Endothelial cell of umbilical vein (primary cell): ENCODE results near the gene FAM53A. TPM values are rescaled to one million over a fixed set of nuclear protein-coding genes. Genes with fewer than 3 reads are reported as not detected.

Source experiments
- BruUV-seq: library from RNA; stranded (reverse); fragments of 400-500 nt; replicated peaks from 2 replicates; lab custom pipeline; 2021; lab: Mats Ljungman, UMichigan
- CTCF ChIA-PET: fragments of 300-600, 350-600 bp; sonication (Branson Sonifier 250); formaldehyde crosslinking; loops from one replicate; lab custom pipeline; 2021; ENCODE audit warnings: antibody characterized with exemption, inconsistent platforms; lab: Charles Lee
- POLR2A ChIA-PET: fragments of 300-600, 350-600 bp; sonication (Branson Sonifier 250); formaldehyde crosslinking; loops from one replicate; lab custom pipeline; 2021; ENCODE audit warnings: antibody characterized with exemption, inconsistent platforms; lab: Charles Lee
- DNase-seq: peaks from one replicate; pipeline ENCODE4 v3.0.0-alpha.2; 2011; ENCODE audit warnings: low read depth, low spot score
- FAIRE-seq: peaks from 2 replicates; lab custom pipeline; 2011; peaks lifted over from hg19 to GRCh38; lab: Jason Lieb, UNC
- H2AFZ ChIP-seq: 2 replicates; pipeline ENCODE4 v1.6.0; 2012; ENCODE audit warnings: low read depth, low read length, control low read depth, inconsistent platforms
- H3K27ac ChIP-seq: 2 replicates; pipeline ENCODE4 v1.5.1; 2011; ENCODE audit warnings: low read depth, mild to moderate bottlenecking, control low read depth, low read length, moderate library complexity; ENCODE audit not compliant: insufficient read depth
- H3K27me3 ChIP-seq, 2 experiments: 2 replicates each; pipeline versions ENCODE4 v1.6.0 to v1.6.1; 2011; ENCODE audit warnings: low read length in 2 of 2, mixed read lengths in 1 of 2; ENCODE audit not compliant: control insufficient read depth in 2 of 2, insufficient read depth in 2 of 2
- H3K36me3 ChIP-seq, 2 experiments: 2 replicates in 1 of 2; 3 replicates in 1 of 2; pipeline ENCODE4 v1.5.1; 2011; ENCODE audit warnings: low read length in 2 of 2, mild to moderate bottlenecking in 1 of 2, moderate library complexity in 1 of 2; ENCODE audit not compliant: control insufficient read depth in 2 of 2, insufficient read depth in 2 of 2; ENCODE audit errors: extremely low read depth in 1 of 2
- H3K4me1 ChIP-seq: 3 replicates; pipeline ENCODE4 v1.5.1; 2011; ENCODE audit warnings: mild to moderate bottlenecking, low read length; ENCODE audit not compliant: control insufficient read depth, insufficient read depth; ENCODE audit errors: extremely low read depth
- H3K4me2 ChIP-seq: 2 replicates; pipeline ENCODE4 v1.6.1; 2011; ENCODE audit warnings: low read length, control low read depth, mixed read lengths; ENCODE audit not compliant: insufficient read depth
- H3K4me3 ChIP-seq, 3 experiments: fragments of 200-600 bp in 1 of 3; sonication (generic), shearing (Covaris generic) in 1 of 3; replicated peaks in 1 of 3; 2 replicates each; pipeline ENCODE4 v1.5.1; 2011 to 2016; ENCODE audit warnings: control low read depth in 3 of 3, low read length in 3 of 3, mild to moderate bottlenecking in 2 of 3, inconsistent platforms in 1 of 3, low read depth in 1 of 3, moderate library complexity in 1 of 3; ENCODE audit not compliant: insufficient read depth in 1 of 3
- H3K79me2 ChIP-seq: 2 replicates; pipeline ENCODE4 v1.6.0; 2012; ENCODE audit warnings: low read length, inconsistent platforms; ENCODE audit not compliant: control insufficient read depth, insufficient read depth
- H3K9ac ChIP-seq: replicated peaks from 2 replicates; pipeline ENCODE3; 2011; ENCODE audit warnings: low read length, control low read depth; ENCODE audit not compliant: insufficient read depth; ENCODE audit errors: extremely low read depth
- H3K9me1 ChIP-seq: replicated peaks from 3 replicates; pipeline ENCODE4 v1.6.0; 2011; ENCODE audit warnings: mild to moderate bottlenecking, low read length; ENCODE audit not compliant: control insufficient read depth, insufficient read depth; ENCODE audit errors: extremely low read depth
- H3K9me3 ChIP-seq: replicated peaks from 2 replicates; pipeline ENCODE4 v1.5.1; 2012; ENCODE audit warnings: low read length, inconsistent platforms; ENCODE audit not compliant: control insufficient read depth, insufficient read depth
- H4K20me1 ChIP-seq: replicated peaks from 2 replicates; pipeline ENCODE3; 2011; ENCODE audit warnings: mild to moderate bottlenecking, low read length; ENCODE audit not compliant: control insufficient read depth, insufficient read depth; ENCODE audit errors: extremely low read depth
- EZH2 ChIP-seq: IDR thresholded peaks from 2 replicates; pipeline ENCODE4 v1.6.1; 2012; ENCODE audit warnings: borderline replicate concordance, low read depth, mild to moderate bottlenecking, moderate library complexity, low read length, inconsistent platforms; ENCODE audit not compliant: severe bottlenecking
- FOS ChIP-seq: IDR thresholded peaks from 2 replicates; pipeline ENCODE4 v1.6.1; 2011; ENCODE audit warnings: mild to moderate bottlenecking, low read length, moderate library complexity, borderline replicate concordance; ENCODE audit not compliant: insufficient read depth
- GATA2 ChIP-seq: IDR thresholded peaks from 2 replicates; pipeline ENCODE4 v1.7.0; 2011; ENCODE audit warnings: low read depth, mild to moderate bottlenecking, moderate library complexity, mixed read lengths, low read length; ENCODE audit not compliant: insufficient read length, insufficient read depth
- JUN ChIP-seq: IDR thresholded peaks from 2 replicates; pipeline ENCODE4 v1.6.1; 2011; ENCODE audit warnings: borderline replicate concordance, low read depth; ENCODE audit not compliant: insufficient read length, insufficient read depth
- MYC ChIP-seq: IDR thresholded peaks from one replicate; pipeline ENCODE4 v1.6.1; 2011; ENCODE audit warnings: mild to moderate bottlenecking, low read depth, low read length
- POLR2A ChIP-seq: IDR thresholded peaks from 2 replicates; pipeline ENCODE4 v1.6.1; 2012; ENCODE audit warnings: low read depth, mild to moderate bottlenecking, control low read depth, low read length
- POLR2AphosphoS5 ChIP-seq: IDR thresholded peaks from 2 replicates; pipeline ENCODE4 v1.6.1; 2012; ENCODE audit warnings: low read depth, mild to moderate bottlenecking, control low read depth, low read length, moderate library complexity; ENCODE audit not compliant: insufficient read depth
- dilution Hi-C: fragments of 300-500 bp; cut with MboI; formaldehyde crosslinking; loops from one replicate; pipeline ENCODE4 v1.15.0; 2019; ENCODE audit warnings: low sequenced_read_pairs; ENCODE audit not compliant: extremely low pct_ligation_motif_present
- intact Hi-C: fragments of 100-400 bp; cut with micrococcal nuclease; formaldehyde crosslinking; loops from one replicate; pipeline ENCODE4 v1.10.0; 2022
- polyA plus RNA-seq, 4 experiments: library from polyadenylated mRNA; depleted of rRNA in 3 of 4; stranded (reverse) in 3 of 4; unstranded in 1 of 4; fragments of >200 nt; gene quantifications; 2 replicates each; pipeline versions ENCODE4 v1.2.1 to v1.2.3, GENCODE V29; 2011 to 2012; ENCODE audit warnings: missing spikeins in 1 of 4
- total RNA-seq: library from RNA; stranded (reverse); gene quantifications from 2 replicates; pipeline ENCODE4 v1.2.3, GENCODE V29; 2021
- TF ChIP-seq, protein P1 (sequence below): IDR thresholded peaks from 2 replicates; pipeline ENCODE4 v1.6.1; 2011; ENCODE audit not compliant: insufficient read depth, insufficient read length
- TF ChIP-seq, protein P2 (sequence below), 2 donors: IDR thresholded peaks; 1 replicate in 1 of 2; 2 replicates in 1 of 2; pipeline ENCODE4 v1.5.1; 2011; ENCODE audit warnings: low read length in 2 of 2, mild to moderate bottlenecking in 2 of 2, moderate library complexity in 2 of 2, control low read depth in 1 of 2, inconsistent platforms in 1 of 2, low read depth in 1 of 2; ENCODE audit not compliant: insufficient read depth in 1 of 2; ENCODE audit errors: extremely low read depth in 1 of 2

Gene FAM53A
- total and polyA plus RNA-seq, 2 donors (not counting 3 experiments of a cell fraction or from before 2014, with no cell fraction given) = 1.3 to 1.7 TPM

- Histone ChIP-seq H3K9me1 (no peaks in the 10 kb centered on the region), H3K9ac (no peak overlapping the region), H3K27me3 (no peaks in the 10 kb centered on the region), H3K4me3 (no peak overlapping the region), H3K9me3 (no peaks in the 10 kb centered on the region), H3K27ac (no peak overlapping the region), H3K79me2 (no peaks in the 10 kb centered on the region), H4K20me1 (no peaks in the 10 kb centered on the region), H2AFZ (no peak overlapping the region), H3K36me3 (no peaks in the 10 kb centered on the region), H3K4me1 (peaks cover 3% of the 10 kb centered on the region), H3K4me2 (no peak overlapping the region)
- no TSS peak for BruUV-seq
- ChIA-PET POLR2A (no interaction called here), CTCF (interaction anchor here (0.9 kb wide), 1 partner anchor 18 kb away, joined by 3 read pairs; no protein-coding TSS in a partner anchor)
- FAIRE-seq = no peak
- intact Hi-C loops = no loop called here
- TF ChIP-seq POLR2A (no peak), JUN (no peak), FOS (no peak), POLR2AphosphoS5 (no peak), EZH2 (no peak), MYC (no peak), GATA2 (no peak)
- TF ChIP-seq, protein P1, sequence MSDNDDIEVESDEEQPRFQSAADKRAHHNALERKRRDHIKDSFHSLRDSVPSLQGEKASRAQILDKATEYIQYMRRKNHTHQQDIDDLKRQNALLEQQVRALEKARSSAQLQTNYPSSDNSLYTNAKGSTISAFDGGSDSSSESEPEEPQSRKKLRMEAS = no peak
- TF ChIP-seq, protein P2, sequence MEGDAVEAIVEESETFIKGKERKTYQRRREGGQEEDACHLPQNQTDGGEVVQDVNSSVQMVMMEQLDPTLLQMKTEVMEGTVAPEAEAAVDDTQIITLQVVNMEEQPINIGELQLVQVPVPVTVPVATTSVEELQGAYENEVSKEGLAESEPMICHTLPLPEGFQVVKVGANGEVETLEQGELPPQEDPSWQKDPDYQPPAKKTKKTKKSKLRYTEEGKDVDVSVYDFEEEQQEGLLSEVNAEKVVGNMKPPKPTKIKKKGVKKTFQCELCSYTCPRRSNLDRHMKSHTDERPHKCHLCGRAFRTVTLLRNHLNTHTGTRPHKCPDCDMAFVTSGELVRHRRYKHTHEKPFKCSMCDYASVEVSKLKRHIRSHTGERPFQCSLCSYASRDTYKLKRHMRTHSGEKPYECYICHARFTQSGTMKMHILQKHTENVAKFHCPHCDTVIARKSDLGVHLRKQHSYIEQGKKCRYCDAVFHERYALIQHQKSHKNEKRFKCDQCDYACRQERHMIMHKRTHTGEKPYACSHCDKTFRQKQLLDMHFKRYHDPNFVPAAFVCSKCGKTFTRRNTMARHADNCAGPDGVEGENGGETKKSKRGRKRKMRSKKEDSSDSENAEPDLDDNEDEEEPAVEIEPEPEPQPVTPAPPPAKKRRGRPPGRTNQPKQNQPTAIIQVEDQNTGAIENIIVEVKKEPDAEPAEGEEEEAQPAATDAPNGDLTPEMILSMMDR (IDR thresholded peaks at IDR 0.05; ENCODE audit: extremely low read depth in 1 of 2, insufficient read depth in 1 of 2, low read depth in 1 of 2, low read length in 2 of 2) = no peak
- dilution Hi-C loops = no loop called here
- no peak for DNase-seq
These were observed 5.9 kb downstream of the FAM53A start for GRCh38 chr4:1678244-1678643.
